ENCODE data around the gene UROC1. TPM values are rescaled to one million over a fixed set of nuclear protein-coding genes. Genes with fewer than 3 reads are reported as not detected.

Gene UROC1
- total RNA-seq, 1 donor from 2014 or later, result not detected

DNA sequence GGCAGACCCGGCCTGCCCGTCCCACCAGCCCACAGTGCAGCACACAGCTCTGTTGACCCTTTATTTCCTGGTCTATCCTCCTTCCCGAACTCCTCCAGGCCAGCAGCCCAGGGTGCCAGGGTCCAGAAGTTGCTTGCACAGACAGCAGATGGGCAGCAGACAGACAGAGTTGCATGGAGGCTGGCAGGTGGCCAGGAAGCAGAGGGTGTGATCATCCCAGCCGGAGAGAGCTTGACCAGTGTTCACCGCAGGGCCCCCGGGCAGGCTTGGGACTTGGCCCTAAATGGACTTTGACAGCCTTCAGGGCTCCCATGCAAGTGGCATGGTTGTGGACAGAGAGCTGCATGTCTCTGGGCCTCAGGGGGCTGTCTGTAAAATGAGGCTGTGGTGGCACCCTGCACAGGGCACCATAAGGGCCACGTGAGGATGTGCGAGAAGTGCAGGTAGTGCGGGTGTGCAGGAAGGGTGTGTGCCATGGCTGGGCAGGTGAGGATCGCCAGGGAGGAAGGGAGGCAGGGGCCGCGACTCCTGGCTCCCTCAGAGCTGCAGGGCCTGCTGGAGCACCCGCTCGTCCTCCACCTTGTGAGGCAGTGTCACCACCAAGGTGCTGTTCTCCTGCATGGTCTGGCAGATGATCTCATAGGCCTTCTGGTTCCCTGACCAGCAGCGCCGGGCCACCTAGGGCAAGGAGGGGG lies 35.6 kb downstream of the UROC1 start:
- H3K27me3 ChIP-seq, result no peaks in the 10 kb centered on the region
- TF ChIP-seq CTCF (IDR thresholded peaks at IDR 0.05), result no peak
- H3K4me3 ChIP-seq, result no peak overlapping the region
- intact Hi-C loops (cut with DNase I), result no loop called here
- no peaks in the 10 kb centered on the region for H3K36me3 ChIP-seq
- no peaks in the 10 kb centered on the region for H3K4me1 ChIP-seq
- H3K9me3 ChIP-seq, result no peaks in the 10 kb centered on the region
- H3K27ac ChIP-seq, result peak overlapping the region in 1 of 2 donors; percentile 56
- no peak for DNase-seq (ENCODE audit: low spot score in 2 of 2)

GRCh38 chr3:126480861-126481260 lies 36.7 kb downstream of the UROC1 start:
- no peaks in the 10 kb centered on the region for H3K36me3 ChIP-seq
- peaks cover 3% of the 10 kb centered on the region in 2 donors for H3K4me1 ChIP-seq
- H3K4me3 ChIP-seq, result no peak overlapping the region
- H3K9me3 ChIP-seq, result no peaks in the 10 kb centered on the region
- H3K27me3 ChIP-seq, result no peaks in the 10 kb centered on the region
- peak overlapping the region; percentile 47 to 56 for H3K27ac ChIP-seq
- intact Hi-C loops (cut with DNase I), result no loop called here
- no peak for DNase-seq (ENCODE audit: low spot score in 2 of 2)
- no peak for TF ChIP-seq CTCF (IDR thresholded peaks at IDR 0.05)

GRCh38 chr3:126480206-126480605 lies 37.4 kb downstream of the UROC1 start:
- peaks cover 3% of the 10 kb centered on the region in 2 donors for H3K4me1 ChIP-seq
- no peaks in the 10 kb centered on the region for H3K36me3 ChIP-seq
- no peak for DNase-seq (ENCODE audit: low spot score in 2 of 2)
- no peak overlapping the region for H3K4me3 ChIP-seq
- no peaks in the 10 kb centered on the region for H3K27me3 ChIP-seq
- intact Hi-C loops (cut with DNase I), result no loop called here
- no peaks in the 10 kb centered on the region for H3K9me3 ChIP-seq
- H3K27ac ChIP-seq, result peak overlapping the region in 1 of 2 donors; percentile 56
- no peak for TF ChIP-seq CTCF (IDR thresholded peaks at IDR 0.05)

GRCh38 chr3:126479642-126480041 lies 37.9 kb downstream of the UROC1 start:
- Histone ChIP-seq H3K27me3 (no peaks in the 10 kb centered on the region), H3K9me3 (no peaks in the 10 kb centered on the region), H3K36me3 (no peaks in the 10 kb centered on the region), H3K4me1 (peaks cover 3 to 6% of the 10 kb centered on the region in 2 donors), H3K27ac (no peak overlapping the region), H3K4me3 (no peak overlapping the region)
- no peak for TF ChIP-seq CTCF (IDR thresholded peaks at IDR 0.05)
- DNase-seq (ENCODE audit: low spot score in 2 of 2), result no peak
- intact Hi-C loops (cut with DNase I), result loop anchor here (5.0 to 10.0 kb wide), 6 partner anchors 232 to 562 kb away; partner anchors contain the start of gene SLC41A3

GRCh38 chr3:126478581-126479310 lies 38.8 kb downstream of the UROC1 start:
- Histone ChIP-seq H3K27ac (no peak overlapping the region), H3K36me3 (no peaks in the 10 kb centered on the region), H3K27me3 (no peaks in the 10 kb centered on the region), H3K4me3 (no peak overlapping the region), H3K4me1 (peaks cover 10 to 15% of the 10 kb centered on the region in 2 donors), H3K9me3 (no peaks in the 10 kb centered on the region)
- no peak for DNase-seq (ENCODE audit: low spot score in 2 of 2)
- TF ChIP-seq CTCF (IDR thresholded peaks at IDR 0.05), result no peak
- intact Hi-C loops (cut with DNase I), result loop anchor here (5.0 to 10.0 kb wide), 6 partner anchors 231 to 561 kb away; partner anchors contain the start of gene SLC41A3

Measured in ascending aorta (tissue), 2 donors.